GM12874 (cell line): ENCODE measurements around the gene SLC4A2.

ENCODE experiments used
- TF ChIP-seq, protein P1 (sequence below): IDR thresholded peaks from 2 replicates; pipeline ENCODE4 v1.5.1; 2011; ENCODE audit warnings: low read depth, mild to moderate bottlenecking, control low read depth, low read length, moderate library complexity; ENCODE audit not compliant: insufficient read depth

The SLC4A2 gene

DNA sequence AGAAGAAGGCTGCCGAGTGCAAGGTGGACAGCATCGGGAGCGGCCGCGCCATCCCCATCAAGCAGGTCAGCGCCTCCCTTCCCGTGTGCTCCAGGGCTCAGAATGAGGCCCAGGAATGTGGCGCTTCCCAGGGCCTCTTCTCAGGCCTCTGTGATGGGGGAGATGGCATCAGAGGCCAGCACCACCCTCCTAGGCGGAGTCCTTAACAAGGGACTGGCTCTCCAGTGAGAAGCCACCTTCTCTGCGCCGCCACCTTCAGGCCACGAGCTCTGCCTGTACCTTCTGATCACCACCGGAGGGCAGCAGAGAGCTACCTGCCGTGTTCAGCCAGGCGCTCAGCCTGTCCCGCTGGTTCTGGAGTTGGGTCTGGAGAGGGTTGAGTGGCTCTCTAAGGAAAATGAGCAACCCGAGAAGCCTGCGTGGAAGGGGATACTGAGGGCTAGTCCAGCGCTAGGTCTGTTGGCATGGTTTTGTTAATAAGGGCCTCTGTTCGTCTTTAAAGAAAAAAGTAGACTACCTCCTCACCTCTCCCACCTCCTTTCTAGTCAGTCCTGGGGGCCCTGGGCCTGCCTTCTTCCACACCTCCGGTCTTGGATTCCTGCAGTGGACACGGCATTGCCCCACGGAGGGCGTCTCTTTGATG, 64.6 kb downstream of the SLC4A2 start:
- TF ChIP-seq, protein P1, sequence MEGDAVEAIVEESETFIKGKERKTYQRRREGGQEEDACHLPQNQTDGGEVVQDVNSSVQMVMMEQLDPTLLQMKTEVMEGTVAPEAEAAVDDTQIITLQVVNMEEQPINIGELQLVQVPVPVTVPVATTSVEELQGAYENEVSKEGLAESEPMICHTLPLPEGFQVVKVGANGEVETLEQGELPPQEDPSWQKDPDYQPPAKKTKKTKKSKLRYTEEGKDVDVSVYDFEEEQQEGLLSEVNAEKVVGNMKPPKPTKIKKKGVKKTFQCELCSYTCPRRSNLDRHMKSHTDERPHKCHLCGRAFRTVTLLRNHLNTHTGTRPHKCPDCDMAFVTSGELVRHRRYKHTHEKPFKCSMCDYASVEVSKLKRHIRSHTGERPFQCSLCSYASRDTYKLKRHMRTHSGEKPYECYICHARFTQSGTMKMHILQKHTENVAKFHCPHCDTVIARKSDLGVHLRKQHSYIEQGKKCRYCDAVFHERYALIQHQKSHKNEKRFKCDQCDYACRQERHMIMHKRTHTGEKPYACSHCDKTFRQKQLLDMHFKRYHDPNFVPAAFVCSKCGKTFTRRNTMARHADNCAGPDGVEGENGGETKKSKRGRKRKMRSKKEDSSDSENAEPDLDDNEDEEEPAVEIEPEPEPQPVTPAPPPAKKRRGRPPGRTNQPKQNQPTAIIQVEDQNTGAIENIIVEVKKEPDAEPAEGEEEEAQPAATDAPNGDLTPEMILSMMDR: peak; percentile 99

DNA sequence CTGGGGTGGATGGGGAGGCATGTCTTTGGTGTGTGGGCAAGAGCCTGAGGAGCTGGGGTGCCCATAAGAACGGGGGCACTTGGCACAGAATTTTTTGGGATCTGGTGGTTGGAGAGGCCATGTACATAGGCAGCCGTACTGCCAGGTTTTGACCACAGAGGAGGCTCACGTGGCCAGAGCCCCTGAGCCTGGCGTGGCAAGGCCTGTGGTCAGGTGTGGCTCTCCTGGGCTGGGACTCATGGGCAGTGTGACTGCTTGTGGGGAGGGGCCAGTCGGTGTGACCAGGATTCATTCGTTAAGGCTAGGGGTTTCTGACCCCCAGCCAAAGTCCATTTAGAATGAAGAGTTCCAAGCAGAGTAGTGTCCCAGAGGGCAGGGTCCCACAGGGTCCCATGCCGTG, 65.1 kb downstream of the SLC4A2 start:
- TF ChIP-seq, protein P1: no peak

DNA sequence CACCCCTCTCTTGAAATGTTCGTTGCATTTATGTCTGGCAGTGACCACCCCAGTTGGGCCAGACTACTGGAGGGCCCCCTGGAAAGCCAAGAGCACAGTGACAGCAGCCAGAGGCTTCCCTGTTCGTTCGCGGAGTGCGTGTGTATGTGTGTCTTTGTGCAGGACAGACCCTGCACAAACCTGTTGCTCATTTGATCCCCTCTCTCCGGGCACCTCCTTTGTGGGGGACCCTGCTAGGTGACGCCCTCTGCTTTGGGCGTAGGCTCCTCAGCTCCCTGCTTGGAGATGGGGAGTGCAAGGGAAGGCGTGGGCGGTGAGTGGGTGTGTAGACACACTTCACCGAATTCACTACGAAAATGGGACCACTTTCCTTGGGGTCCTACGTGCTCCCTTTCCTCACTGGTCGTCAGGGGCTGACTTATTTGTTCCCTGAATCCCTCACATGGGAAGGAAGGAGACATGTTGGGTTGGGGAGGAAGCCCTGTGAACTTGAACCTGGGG, 65.6 kb downstream of the SLC4A2 start:
- TF ChIP-seq, protein P1: no peak

DNA sequence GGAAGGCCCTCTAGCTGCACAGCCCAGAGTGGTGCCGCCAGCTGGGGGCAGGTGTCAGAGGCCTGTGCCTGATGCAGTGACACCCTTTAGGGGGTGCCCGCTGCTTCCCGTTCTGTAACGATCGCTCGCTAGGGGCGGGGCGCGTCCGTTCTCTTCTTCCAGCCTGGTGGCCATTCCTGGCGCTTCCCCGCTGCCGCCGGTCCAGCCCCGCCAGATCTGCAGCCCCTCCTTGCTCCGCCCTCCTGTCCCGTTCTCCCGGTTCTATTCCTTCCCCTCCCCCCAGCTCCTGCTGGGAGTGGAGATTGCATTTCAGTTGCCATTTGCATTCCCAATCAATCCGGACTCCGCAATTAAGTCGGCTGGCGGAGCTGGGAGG, 66.1 kb downstream of the SLC4A2 start:
- TF ChIP-seq, protein P1: no peak

DNA sequence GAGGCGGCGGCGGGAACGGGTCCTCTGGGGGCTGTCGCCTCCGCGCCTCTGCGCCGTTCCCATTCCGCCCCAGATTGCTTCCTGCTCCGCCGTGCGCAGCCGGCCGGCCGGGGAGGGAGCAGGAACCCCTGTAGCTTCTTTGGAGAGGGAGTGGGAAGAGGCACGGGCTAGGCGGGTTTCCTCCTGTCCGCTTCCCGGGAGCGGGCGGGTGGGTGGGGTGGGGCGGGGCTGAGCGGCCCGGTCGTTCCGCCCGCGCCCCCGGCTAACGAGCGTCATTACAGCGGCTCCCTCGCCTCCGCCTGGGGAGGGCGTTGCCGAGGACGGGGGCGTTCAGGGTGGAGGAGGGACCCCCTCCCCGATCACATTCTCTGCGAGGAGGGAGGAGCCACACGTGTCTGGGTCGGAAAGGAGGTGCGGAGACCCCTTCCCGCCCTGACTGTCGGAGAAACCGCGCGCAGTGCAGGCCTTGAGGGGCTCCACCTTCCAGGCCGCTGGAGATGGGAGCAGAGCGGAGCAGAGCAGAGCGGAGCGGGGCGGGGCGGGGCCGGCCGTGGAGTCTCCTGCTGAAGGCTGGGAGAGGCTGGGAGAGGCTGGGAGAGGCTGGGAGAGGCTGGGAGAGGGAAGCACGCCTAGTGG, 66.6 kb downstream of the SLC4A2 start:
- TF ChIP-seq, protein P1: no peak
